ENCODE results near the gene APOA4.

APOA4 gene

DNA sequence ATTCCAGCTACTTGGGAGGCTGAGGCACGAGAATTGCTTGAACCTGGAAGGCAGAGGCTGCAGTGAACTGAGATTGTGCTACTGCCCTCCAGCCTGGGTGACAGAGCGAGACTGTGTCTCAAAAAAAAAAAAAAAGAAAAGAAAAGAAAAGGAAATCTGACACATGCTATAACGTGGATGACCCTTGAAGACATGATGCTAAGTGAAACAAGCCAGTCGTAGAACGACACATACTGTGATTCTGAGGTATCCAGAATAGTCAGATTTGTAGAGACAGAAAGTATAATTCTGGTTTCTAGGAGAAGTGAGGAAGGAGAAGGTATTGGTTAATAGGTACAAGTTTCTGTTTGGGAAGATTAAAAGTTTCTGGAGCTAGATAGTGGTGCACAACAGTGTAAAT, 24.7 kb downstream of the APOA4 start:
- DNase-seq: no peak

GRCh38 chr11:116797816-116798215, 25.3 kb downstream of the APOA4 start:
- DNase-seq: no peak

DNA sequence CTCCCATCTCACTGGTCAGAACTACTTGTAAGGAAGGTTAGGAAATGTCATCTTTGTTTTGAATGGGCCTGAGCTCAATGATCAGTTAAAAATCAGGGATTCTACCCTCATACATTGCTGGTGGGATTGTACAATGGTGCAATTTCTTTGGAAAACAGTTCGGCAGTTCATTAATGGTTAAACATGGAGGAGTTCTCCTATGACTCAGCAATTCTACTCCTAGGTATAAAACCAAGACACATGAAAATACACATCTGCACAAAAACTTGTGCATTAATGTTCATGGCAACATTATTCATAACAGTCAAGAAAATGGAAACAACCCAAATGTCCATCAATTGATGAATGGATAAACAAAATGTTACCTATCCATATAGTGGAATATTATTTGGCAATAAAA, 26.6 kb downstream of the APOA4 start:
- no peak for DNase-seq

DNA sequence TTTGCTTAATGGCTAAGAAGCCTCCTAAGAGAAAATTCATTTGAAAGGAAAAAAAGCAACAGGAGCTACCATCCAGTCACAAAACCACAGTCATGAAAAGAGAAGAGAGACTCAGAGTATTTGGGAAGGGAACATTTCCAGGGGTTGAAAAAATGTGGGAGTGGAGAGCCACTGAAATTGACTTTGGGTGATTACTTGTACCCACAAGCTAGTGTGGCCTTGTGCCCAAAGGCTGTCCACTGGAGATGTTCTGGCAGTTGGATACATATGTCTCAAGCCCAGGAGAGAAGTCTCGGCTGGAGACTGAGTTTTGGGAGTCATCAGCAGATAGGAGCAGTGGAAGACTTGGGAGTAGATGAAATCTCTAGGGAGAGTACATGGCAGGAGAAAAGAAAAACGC, 28.3 kb downstream of the APOA4 start:
- DNase-seq: no peak

GRCh38 chr11:116793772-116794097, 29.4 kb downstream of the APOA4 start:
- DNase-seq: no peak

GRCh38 chr11:116792869-116793771, 30.0 kb downstream of the APOA4 start:
- no peak for DNase-seq

GRCh38 chr11:116792144-116792868, 30.8 kb downstream of the APOA4 start:
- no peak for DNase-seq

- DNase-seq: no peak
These were observed 31.3 kb downstream of the APOA4 start, which contains the start of gene APOA5 for GRCh38 chr11:116791813-116792143. Gene APOA5, minus strand, starts transcription at chr11:116791879. Its CDS starts 19 bp downstream, at chr11:116791860.

- DNase-seq: peak; percentile 60
These were observed 31.9 kb downstream of the APOA4 start for GRCh38 chr11:116791002-116791812.

DNA sequence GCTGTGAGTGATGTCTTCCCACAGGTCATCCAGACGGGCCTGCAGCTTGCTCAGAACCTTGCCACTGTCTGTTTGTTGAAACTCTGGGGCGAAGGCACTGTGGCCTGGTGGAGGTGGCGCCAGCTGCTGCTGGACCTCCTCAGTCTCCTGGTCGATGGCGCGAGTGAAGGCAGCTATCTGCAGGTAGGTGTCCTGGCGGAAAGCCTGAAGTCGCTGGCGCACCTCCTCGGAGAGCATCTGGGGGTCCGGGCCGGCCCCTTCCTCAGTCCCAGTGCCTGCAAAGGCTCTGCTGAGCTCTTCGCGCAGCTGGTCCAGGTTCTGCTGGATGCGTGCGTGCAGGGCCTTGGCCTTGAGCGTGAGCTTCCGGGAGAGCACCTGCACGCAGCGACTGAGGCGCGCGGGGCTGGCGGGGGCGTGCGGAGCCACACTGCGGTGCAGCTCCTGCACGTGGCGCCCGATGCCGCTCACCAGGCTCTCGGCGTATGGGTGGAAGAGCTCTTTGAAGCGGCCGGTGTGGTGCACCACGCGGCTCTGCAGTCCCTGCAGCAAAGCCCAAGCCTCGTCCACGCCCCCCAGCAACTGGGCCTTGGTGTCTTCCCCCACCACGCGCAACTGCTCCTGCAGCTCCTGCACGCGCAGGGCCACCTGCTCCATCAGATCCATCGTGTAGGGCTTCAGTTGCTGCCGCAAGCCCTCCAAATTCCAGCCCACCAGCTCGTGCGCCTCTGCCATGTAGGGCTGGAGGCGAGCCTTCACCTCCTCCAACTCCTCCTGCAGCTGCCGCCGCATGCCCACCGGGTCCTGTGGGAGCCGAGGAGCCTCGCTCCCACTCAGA, 32.7 kb downstream of the APOA4 start:
- no peak for DNase-seq

GRCh38 chr11:116788975-116789374, 34.1 kb downstream of the APOA4 start:
- DNase-seq: no peak

DNA sequence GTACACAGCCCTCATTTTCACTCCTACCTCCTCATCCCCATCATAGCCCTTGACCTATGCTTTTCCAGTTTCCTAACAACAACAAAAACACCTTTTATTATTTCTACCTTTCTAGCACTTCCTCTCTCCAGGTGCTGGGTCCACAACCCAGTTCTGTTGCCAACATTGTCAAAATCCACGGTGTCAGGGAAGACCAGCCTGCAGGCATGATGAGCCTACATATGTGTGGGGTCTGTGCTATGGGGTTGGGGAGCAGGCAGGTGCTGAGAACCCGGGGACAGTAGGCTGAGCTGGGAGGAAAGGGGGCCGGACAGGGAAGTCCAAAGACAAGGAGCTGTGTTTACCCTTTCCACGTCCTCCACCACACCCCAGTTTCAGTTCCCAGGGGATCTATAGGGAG, 34.6 kb downstream of the APOA4 start:
- DNase-seq: no peak

DNA sequence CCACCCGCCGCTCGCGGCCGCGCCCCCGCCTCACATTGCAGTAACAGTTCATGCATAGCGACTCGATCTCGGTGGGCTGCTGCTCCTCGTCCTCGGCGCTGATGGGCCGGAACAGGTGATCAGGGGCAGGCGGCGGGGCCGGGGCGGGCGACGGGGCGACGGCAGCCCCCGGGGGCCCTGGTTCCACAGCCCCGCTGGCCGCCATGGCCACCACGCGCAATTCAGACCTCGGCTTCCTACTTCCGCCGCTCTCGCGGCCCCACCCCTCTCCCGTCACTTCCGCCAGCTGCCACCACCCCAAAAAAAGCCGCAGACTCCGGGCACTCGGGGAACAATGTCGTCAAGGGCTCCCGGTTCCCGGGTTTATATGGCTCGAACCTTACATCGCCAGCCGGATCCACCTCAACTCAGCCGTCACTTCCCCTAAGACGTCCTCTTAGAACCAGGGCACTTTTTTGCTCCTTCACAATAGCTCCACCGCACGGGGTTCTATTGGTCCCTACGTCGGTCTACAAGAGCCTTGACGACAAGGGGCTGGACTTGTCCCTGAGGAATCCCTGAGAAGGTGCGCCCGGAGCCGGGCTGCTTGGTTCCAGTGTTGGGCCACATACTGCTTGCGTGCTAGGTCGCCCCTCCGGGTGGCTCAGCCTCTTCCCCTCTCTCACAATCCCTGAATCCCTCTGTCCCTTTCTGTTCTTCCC, 35.2 kb downstream of the APOA4 start, which contains the start of gene ZPR1:
TSS of gene ZPR1 (minus strand) at position 238 of the 701 bp plus-strand sequence. CDS start at position 205, 33 bp downstream.
- peak; percentile 67 for DNase-seq

DNA sequence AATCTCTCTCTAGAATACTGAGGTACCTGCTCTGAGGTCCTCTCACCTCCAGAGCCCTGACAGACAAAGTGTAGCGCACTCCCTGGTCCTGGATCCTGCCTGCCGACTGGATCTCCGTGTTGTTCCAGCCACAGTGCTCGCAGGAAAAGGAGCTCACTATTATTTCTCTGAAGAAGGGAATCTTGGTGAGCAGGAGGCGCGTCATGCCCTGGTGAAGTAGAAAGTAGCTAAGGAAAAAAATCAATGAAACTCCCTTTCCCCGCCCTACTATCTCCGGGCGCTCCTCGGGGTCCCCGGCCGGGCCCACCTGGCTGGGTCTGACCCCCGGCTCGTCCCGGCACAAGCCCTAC, 35.7 kb downstream of the APOA4 start:
- DNase-seq: no peak

- DNase-seq: no peak
These were observed 36.1 kb downstream of the APOA4 start for GRCh38 chr11:116786966-116787365.

DNA sequence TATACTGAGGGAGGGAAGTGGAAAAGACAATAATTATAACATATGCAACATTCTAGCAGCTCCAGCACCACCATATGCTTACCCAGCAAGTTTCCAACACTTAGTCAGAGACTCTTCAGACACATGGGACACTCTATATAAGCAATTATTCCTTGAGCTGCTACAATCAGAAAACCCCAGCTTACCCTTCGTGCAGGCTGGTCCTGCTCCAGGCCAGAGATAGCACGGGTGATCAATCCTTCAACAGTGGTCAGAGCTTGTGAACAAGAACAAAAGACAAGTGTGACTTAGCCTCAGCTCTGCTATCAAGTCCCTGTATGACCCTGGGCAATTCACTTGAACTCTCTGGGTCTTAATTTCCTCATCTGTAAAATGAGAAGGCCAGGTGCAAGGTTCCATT, 36.8 kb downstream of the APOA4 start:
- DNase-seq: no peak

DNA sequence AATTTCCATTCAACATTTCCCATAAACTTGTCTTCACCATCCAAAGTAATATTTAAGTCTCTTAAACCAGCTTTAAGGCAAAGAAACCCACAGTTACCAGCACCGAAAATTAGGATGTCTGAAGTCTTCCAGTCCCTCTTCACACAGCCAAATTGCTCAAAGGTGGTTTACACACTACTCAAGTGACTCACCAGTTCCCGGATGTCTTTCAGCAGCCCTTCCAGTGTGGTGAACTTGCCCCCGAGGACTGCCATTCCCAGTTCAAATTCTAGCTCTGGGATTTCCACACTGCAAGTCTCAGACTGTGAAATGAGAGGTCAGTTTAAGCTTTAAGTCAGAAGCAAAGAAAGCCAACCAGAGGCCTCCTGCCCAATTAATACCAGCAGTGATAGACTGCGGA, 40.4 kb downstream of the APOA4 start:
- DNase-seq: no peak

GRCh38 chr11:116778556-116778955, 44.5 kb downstream of the APOA4 start:
- no peak for DNase-seq

DNA sequence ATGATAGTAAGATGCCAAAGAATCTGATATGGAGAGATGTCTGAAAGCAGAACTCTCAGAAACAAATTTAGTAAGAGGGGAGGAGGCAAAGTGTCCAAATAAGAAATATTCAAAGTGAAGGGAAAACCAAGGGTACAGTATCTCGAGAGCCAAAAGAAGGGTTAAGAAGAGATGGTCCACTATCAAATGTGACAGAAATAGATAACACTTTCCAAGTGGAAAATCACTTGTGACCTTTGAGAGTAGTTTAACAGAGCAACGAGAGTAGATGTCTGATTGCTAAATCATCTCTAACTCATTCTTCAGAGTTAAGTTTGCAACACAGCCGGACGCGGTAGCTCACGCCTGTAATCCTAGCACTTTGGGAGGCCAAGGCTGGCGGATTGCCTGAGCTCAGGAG, 46.0 kb downstream of the APOA4 start:
- DNase-seq: no peak

DNA sequence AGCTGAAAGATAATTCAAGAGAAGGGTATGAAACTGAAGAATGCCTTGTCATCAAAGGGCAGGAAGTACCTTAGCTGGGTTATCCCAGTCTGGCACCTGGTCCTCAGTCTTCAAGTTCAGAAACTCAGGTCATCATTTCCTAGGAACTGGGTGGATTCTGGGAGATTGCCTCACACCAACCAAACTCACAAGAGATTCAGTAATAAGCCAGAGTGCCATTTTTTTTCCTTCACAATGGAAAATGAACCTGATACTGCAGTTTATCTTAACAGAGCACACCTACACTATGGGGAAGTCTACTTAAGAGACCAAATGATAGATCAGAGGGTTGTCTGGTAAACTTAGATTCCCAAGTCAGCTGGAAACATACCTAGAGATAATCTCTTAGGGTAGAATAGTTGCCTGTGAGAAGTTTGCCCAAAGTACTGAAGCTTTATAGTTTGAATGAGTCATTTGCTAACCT, 46.6 kb downstream of the APOA4 start:
- no peak for DNase-seq

- DNase-seq: no peak
These were observed 47.1 kb downstream of the APOA4 start for GRCh38 chr11:116775975-116776374.

DNA sequence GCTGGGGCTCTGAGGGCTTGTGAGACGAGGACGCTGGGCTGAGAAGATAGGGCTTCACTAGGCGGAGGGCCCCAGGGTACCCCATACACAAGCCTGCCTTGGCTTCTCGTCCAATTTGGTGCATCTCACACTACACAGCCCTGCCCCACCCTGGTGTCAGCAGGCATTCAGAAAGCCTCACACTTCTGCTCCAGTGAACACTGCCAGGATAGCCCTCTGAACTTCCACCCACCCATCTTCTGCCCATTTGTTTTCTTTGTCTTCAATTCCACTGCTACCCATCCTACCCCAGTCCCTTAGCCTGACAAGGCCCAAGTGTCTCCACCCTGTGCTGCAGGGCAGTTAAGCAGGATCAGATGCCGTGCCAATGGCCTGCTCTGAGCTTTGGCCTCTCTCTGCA, 48.4 kb downstream of the APOA4 start:
- DNase-seq: no peak
